ENCODE results near the gene LGALS3.

DNA sequence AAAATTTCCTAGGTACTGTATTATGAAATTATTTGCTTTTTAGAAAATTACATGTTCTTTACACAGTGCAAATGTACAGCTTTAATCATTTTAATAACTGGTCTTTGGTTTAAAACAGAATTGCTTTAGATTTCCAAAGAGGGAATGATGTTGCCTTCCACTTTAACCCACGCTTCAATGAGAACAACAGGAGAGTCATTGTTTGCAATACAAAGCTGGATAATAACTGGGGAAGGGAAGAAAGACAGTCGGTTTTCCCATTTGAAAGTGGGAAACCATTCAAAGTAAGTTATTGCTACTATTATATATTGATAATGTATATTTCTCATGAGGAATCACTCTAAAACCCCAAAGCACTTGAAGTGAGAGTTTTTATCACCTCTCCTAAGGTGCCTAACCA is 13.4 kb downstream of the LGALS3 start:
- TF ChIP-seq, protein P1, sequence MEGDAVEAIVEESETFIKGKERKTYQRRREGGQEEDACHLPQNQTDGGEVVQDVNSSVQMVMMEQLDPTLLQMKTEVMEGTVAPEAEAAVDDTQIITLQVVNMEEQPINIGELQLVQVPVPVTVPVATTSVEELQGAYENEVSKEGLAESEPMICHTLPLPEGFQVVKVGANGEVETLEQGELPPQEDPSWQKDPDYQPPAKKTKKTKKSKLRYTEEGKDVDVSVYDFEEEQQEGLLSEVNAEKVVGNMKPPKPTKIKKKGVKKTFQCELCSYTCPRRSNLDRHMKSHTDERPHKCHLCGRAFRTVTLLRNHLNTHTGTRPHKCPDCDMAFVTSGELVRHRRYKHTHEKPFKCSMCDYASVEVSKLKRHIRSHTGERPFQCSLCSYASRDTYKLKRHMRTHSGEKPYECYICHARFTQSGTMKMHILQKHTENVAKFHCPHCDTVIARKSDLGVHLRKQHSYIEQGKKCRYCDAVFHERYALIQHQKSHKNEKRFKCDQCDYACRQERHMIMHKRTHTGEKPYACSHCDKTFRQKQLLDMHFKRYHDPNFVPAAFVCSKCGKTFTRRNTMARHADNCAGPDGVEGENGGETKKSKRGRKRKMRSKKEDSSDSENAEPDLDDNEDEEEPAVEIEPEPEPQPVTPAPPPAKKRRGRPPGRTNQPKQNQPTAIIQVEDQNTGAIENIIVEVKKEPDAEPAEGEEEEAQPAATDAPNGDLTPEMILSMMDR (optimal IDR thresholded peaks at IDR 0.05 in 1 of 3, IDR thresholded peaks at IDR 0.05 in 1 of 3, conservative IDR thresholded peaks at IDR 0.05 in 1 of 3; ENCODE audit: extremely low read depth in 1 of 3, insufficient read depth in 2 of 3, low read length in 3 of 3) = no peak
- no peak for TF ChIP-seq EZH2 (IDR thresholded peaks at IDR 0.05; ENCODE audit: low read length)

Measured in keratinocyte (primary cell).